Spleen (tissue), 7 donors: ENCODE measurements around the gene ATL2.

ENCODE experiments used
- CTCF ChIP-seq, 11 experiments: fragments of 200-600 bp in 7 of 11; fragments of 450-650 bp in 4 of 11; sonication (generic) in 4 of 11; IDR thresholded peaks in 8 of 11; conservative IDR thresholded peaks in 3 of 11; 1 replicate in 7 of 11; 2 replicates in 4 of 11; pipeline versions ENCODE4 v1.4.0 to v1.8.0; 2016 to 2021; ENCODE audit warnings: antibody characterized with exemption in 11 of 11, inconsistent platforms in 4 of 11, mild to moderate bottlenecking in 1 of 11
- POLR2A ChIP-seq, 3 donors: fragments of 450-650 bp; IDR thresholded peaks; one replicate each; pipeline ENCODE4 v1.5.1; 2017; ENCODE audit warnings: antibody characterized with exemption in 3 of 3, mild to moderate bottlenecking in 1 of 3
- POLR2AphosphoS5 ChIP-seq, 3 donors: sonication (generic); formaldehyde crosslinking; IDR thresholded peaks; one replicate each; pipeline ENCODE4 v1.5.1; 2017; ENCODE audit warnings: antibody characterized with exemption in 3 of 3
- donor health status: DM: no; HTN: no; CAD: no; lungs with moderate emphysema.
- donor health status: DM: no; HTN: no; CAD: no.
- donor health status: DM: no; HTN: no; CAD: no.

- TF ChIP-seq CTCF (IDR thresholded peaks at IDR 0.05 in 8 of 11, conservative IDR thresholded peaks at IDR 0.05 in 3 of 11) (no peak), POLR2A (IDR thresholded peaks at IDR 0.05) (no peak), POLR2AphosphoS5 (IDR thresholded peaks at IDR 0.05) (no peak)
These were observed 128.4 kb downstream of the ATL2 start for GRCh38 chr2:38248707-38249106.
